GM19043 (cell line): ENCODE measurements around the gene CTDSPL.

Experiments used
- ATAC-seq: cut with Tn5 transposase; IDR thresholded peaks from one replicate; pipeline ENCODE4 v1.9.1; 2021; ENCODE audit warnings: low read depth; ENCODE audit not compliant: unreplicated experiment

The CTDSPL gene

GRCh38 chr3:38008971-38009580, 147.4 kb downstream of the CTDSPL start:
- ATAC-seq = no peak

- no peak for ATAC-seq
Measured at GRCh38 chr3:38009807-38010591, 148.3 kb downstream of the CTDSPL start.

- no peak for ATAC-seq
Measured at GRCh38 chr3:38011111-38011510, 149.4 kb downstream of the CTDSPL start.

- no peak for ATAC-seq
Measured at GRCh38 chr3:38015485-38015884, 153.8 kb downstream of the CTDSPL start.

- ATAC-seq = no peak
Measured at GRCh38 chr3:38015984-38016383, 154.3 kb downstream of the CTDSPL start.

- no peak for ATAC-seq
Measured at GRCh38 chr3:38016410-38016809, 154.7 kb downstream of the CTDSPL start.

- ATAC-seq = no peak
Measured at GRCh38 chr3:38016847-38017444, 155.3 kb downstream of the CTDSPL start.

- no peak for ATAC-seq
Measured at GRCh38 chr3:38017445-38018295, 156.0 kb downstream of the CTDSPL start.

- no peak for ATAC-seq
Measured at GRCh38 chr3:38018296-38019266, 156.9 kb downstream of the CTDSPL start.

GRCh38 chr3:38019658-38020341, 158.1 kb downstream of the CTDSPL start:
- ATAC-seq = no peak

GRCh38 chr3:38020342-38020726, 158.7 kb downstream of the CTDSPL start:
- ATAC-seq = no peak

GRCh38 chr3:38021196-38021595, 159.5 kb downstream of the CTDSPL start:
- no peak for ATAC-seq

- no peak for ATAC-seq
Measured at GRCh38 chr3:38022301-38022700, 160.6 kb downstream of the CTDSPL start.

- ATAC-seq = no peak
Measured at GRCh38 chr3:38022896-38023709, 161.4 kb downstream of the CTDSPL start.

- no peak for ATAC-seq
Measured at GRCh38 chr3:38026856-38027255, 165.2 kb downstream of the CTDSPL start.

GRCh38 chr3:38027466-38028465, 166.1 kb downstream of the CTDSPL start:
- ATAC-seq = no peak
